Coronary artery (tissue), 2 donors: Measurements from ENCODE around the gene RYR3.

ENCODE experiments used
- DNase-seq: peaks from one replicate; pipeline ENCODE4 v3.0.0-alpha.2; 2017; ENCODE audit warnings: low spot score
- H3K27ac ChIP-seq, 2 donors: fragments of 200-600 bp; sonication (generic); one replicate each; pipeline ENCODE4 v1.5.1; 2016 to 2019
- H3K4me3 ChIP-seq: fragments of 200-600 bp; sonication (generic); 2 replicates; pipeline ENCODE4 v1.5.1; 2016; ENCODE audit warnings: mild to moderate bottlenecking, moderate library complexity
- CTCF ChIP-seq: fragments of 200-600 bp; sonication (generic); IDR thresholded peaks from one replicate; pipeline ENCODE4 v1.5.1; 2019; ENCODE audit warnings: antibody characterized with exemption

RYR3 gene

DNA sequence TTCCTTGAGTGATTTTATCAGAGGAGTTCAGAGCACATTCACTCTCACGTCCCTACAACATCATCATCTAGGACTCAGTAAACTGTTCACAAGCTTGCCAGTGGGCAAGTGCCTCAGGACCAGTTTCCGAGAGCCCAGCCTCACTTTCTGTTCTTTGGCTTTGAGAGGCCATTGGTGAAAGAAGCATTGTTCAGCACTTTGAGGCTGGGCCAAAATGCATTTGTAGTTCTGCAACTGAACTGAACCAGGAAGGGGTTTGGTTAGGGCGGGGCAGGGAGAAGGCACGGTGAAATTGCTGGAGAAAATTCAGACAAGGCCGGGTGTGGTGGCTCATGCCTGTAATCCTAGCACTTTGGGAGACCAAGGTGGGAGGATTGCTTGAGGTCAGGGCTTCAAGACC lies 435.4 kb downstream of the RYR3 start:
- Histone ChIP-seq H3K27ac (no peak overlapping the region), H3K4me3 (no peak overlapping the region)
- DNase-seq = no peak
- no peak for TF ChIP-seq CTCF

GRCh38 chr15:33753012-33753411 lies 442.2 kb downstream of the RYR3 start:
- H3K4me3 ChIP-seq = no peak overlapping the region
- no peak for TF ChIP-seq CTCF
- no peak overlapping the region for H3K27ac ChIP-seq
- DNase-seq = no peak

DNA sequence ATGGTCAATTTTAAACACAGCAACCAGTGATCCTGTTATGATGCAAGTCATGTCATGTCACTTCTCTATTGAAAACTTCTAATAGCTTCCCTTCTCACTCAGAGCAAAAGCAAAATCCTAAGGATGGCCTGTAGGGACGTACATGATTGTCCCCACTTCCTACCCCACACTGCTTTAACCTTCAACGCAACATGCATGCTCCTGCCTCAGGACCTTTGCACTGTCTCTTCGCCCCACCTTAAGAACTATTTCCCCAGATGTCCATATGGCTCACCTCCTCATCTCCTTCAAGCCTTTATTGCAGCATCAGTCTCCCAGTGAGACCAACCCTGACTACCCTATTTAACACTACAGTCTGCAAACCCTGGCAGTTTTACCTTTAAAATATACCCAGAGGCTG lies 443.5 kb downstream of the RYR3 start:
- TF ChIP-seq CTCF = no peak
- Histone ChIP-seq H3K27ac (no peak overlapping the region), H3K4me3 (no peak overlapping the region)
- no peak for DNase-seq

- TF ChIP-seq CTCF = no peak
- DNase-seq = no peak
Observed at GRCh38 chr15:33756961-33757360, 446.2 kb downstream of the RYR3 start.

DNA sequence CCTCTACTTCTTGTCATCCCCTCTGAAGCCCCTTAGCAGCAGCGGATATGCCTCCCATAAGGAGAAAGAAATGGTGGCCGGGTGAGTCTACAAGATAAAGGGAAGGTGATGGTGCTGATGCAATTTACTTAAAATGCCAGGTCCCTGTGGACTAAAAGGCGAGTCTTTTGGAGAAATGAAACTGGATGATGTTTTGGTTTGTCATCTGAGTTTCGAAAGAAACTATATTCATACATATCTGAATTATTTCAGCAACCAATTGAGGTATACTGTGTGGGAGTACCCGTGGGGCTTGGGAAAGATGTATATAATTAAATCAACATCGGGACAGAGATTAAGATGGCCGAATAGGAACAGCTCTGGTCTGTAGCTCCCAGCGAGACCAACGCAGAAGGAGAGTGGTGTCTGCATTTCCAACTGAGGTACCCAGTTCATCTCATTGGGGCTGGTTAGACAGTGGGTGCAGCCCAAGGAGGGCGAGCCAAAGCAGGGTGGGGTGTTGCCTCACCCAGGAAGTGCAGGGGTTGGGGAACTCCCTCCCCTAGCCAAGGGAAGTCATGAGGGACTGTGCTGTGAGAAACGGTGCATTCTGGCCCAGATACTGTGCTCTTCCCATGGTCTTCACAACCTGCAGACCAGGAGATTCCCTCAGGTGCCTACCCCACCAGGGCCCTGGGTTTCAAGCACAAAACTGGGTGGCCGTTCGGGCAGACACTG lies 446.9 kb downstream of the RYR3 start:
- Histone ChIP-seq H3K27ac (no peak overlapping the region), H3K4me3 (no peak overlapping the region)
- no peak for TF ChIP-seq CTCF
- DNase-seq = no peak

More at GRCh38 chr15:33756961-33757360, 446.2 kb downstream of the RYR3 start:
- H3K27ac ChIP-seq = no peak overlapping the region
- no peak overlapping the region for H3K4me3 ChIP-seq

- no peak for TF ChIP-seq CTCF
- no peak for DNase-seq
- no peak overlapping the region for H3K27ac ChIP-seq
- no peak overlapping the region for H3K4me3 ChIP-seq
Observed at GRCh38 chr15:33766389-33766788, 455.6 kb downstream of the RYR3 start.

GRCh38 chr15:33768670-33769190 lies 458.0 kb downstream of the RYR3 start:
- Histone ChIP-seq H3K27ac (no peak overlapping the region), H3K4me3 (no peak overlapping the region)
- DNase-seq = no peak
- no peak for TF ChIP-seq CTCF
